GM23338 (cell line): ENCODE results near the gene AGMAT. TPM values are rescaled to one million over a fixed set of nuclear protein-coding genes. Genes with fewer than 3 reads are reported as not detected.
A peak's percentile ranks its signal among the peaks of the same experiment; 100 is the strongest.

Source experiments
- ATAC-seq: fragments of 200-7000 bp; cut with Tn5 transposase; 3 replicates; pipeline ENCODE4 v1.9.1; 2020
- DNase-seq: peaks from one replicate; pipeline ENCODE4 v3.0.0-alpha.2; 2015; ENCODE audit warnings: low spot score
- H2AFZ ChIP-seq: fragments of 200-600 bp; sonication (generic); 2 replicates; pipeline ENCODE4 v1.8.0; 2016; ENCODE audit warnings: antibody characterized with exemption, mild to moderate bottlenecking, moderate library complexity
- H3F3A ChIP-seq: fragments of 200-600 bp; sonication (generic); replicated peaks from 2 replicates; pipeline ENCODE4 v1.8.0; 2017; ENCODE audit warnings: antibody characterized with exemption, mixed run types, low read depth
- H3K27ac ChIP-seq: fragments of 200-600 bp; sonication (generic); 2 replicates; pipeline ENCODE4 v1.6.1; 2016; ENCODE audit warnings: low read depth
- H3K27me3 ChIP-seq: fragments of 200-600 bp; sonication (generic); 2 replicates; pipeline ENCODE4 v1.8.0; 2016; ENCODE audit warnings: mild to moderate bottlenecking, mixed run types, moderate library complexity; ENCODE audit not compliant: insufficient read depth
- H3K36me3 ChIP-seq: fragments of 200-600 bp; sonication (generic); 2 replicates; pipeline ENCODE4 v1.8.0; 2016; ENCODE audit warnings: mild to moderate bottlenecking; ENCODE audit not compliant: insufficient read depth
- H3K4me1 ChIP-seq: fragments of 200-600 bp; sonication (generic); 2 replicates; pipeline ENCODE4 v1.8.0; 2016; ENCODE audit warnings: mild to moderate bottlenecking, moderate library complexity; ENCODE audit not compliant: insufficient read depth
- H3K4me2 ChIP-seq: fragments of 200-600 bp; sonication (generic); 2 replicates; pipeline ENCODE4 v1.7.1; 2017; ENCODE audit warnings: mixed run types
- H3K4me3 ChIP-seq: fragments of 200-600 bp; sonication (generic); 2 replicates; pipeline ENCODE4 v1.6.1; 2016; ENCODE audit warnings: mixed run types
- H3K79me2 ChIP-seq: fragments of 200-600 bp; sonication (generic); replicated peaks from 2 replicates; pipeline ENCODE4 v1.8.0; 2017; ENCODE audit warnings: mild to moderate bottlenecking; ENCODE audit not compliant: insufficient read depth
- H3K9me2 ChIP-seq: fragments of 200-600 bp; sonication (generic); 2 replicates; pipeline ENCODE4 v1.8.0; 2017; ENCODE audit not compliant: insufficient read depth
- H4K20me1 ChIP-seq: fragments of 200-600 bp; sonication (generic); replicated peaks from 2 replicates; pipeline ENCODE4 v1.8.0; 2017; ENCODE audit warnings: mild to moderate bottlenecking; ENCODE audit not compliant: insufficient read depth
- H3K27ac Mint-ChIP-seq: 2 replicates; pipeline ENCODE4 v1.8.0; 2020; ENCODE audit warnings: inconsistent platforms, mild to moderate bottlenecking, moderate library complexity, mixed read lengths
- H3K27me3 Mint-ChIP-seq: 3 replicates; pipeline ENCODE4 v1.8.0; 2022; ENCODE audit warnings: low read depth, mild to moderate bottlenecking, moderate library complexity, mixed read lengths, inconsistent platforms; ENCODE audit not compliant: insufficient read depth, poor library complexity
- H3K36me3 Mint-ChIP-seq: 3 replicates; pipeline ENCODE4 v1.8.0; 2021; ENCODE audit warnings: low read depth, mild to moderate bottlenecking, inconsistent platforms, moderate library complexity, mixed read lengths
- H3K4me1 Mint-ChIP-seq: 3 replicates; pipeline ENCODE4 v1.8.0; 2020; ENCODE audit warnings: mild to moderate bottlenecking, inconsistent platforms, mixed read lengths
- H3K4me3 Mint-ChIP-seq: 3 replicates; pipeline ENCODE4 v1.8.0; 2021; ENCODE audit warnings: moderate library complexity, mild to moderate bottlenecking, inconsistent platforms, mixed read lengths
- H3K9me3 Mint-ChIP-seq: 3 replicates; pipeline ENCODE4 v1.8.0; 2020; ENCODE audit warnings: moderate library complexity, mild to moderate bottlenecking, inconsistent platforms, mixed read lengths
- EZH2phosphoT487 ChIP-seq: fragments of 200-600 bp; sonication (generic); IDR thresholded peaks from one replicate; pipeline ENCODE4 v1.8.1; 2018; ENCODE audit warnings: antibody characterized with exemption; ENCODE audit not compliant: unreplicated experiment
- JUNB ChIP-seq: IDR thresholded peaks from one replicate; pipeline ENCODE4 v1.6.1; 2016; ENCODE audit warnings: antibody characterized with exemption; ENCODE audit not compliant: unreplicated experiment
- STAT1 ChIP-seq: IDR thresholded peaks from one replicate; pipeline ENCODE4 v1.6.1; 2016; ENCODE audit warnings: antibody characterized with exemption; ENCODE audit not compliant: unreplicated experiment
- ZNF114 ChIP-seq: fragments of 250-450 bp; sonication (Bioruptor Pico); IDR thresholded peaks from 2 replicates; pipeline ENCODE4 v1.5.0; 2020; ENCODE audit warnings: mild to moderate bottlenecking, moderate library complexity
- polyA plus RNA-seq: library from polyadenylated mRNA; unstranded; fragments of >200 nt; fragmentation: Nextera tagmentation; extraction: Ambion mirVana; gene quantifications from 2 replicates; pipeline ENCODE4 v1.2.1, GENCODE V29; 2016
- total RNA-seq: library from RNA; depleted of rRNA; stranded (reverse); fragments of >200 nt; shearing (Covaris generic); gene quantifications from 2 replicates; pipeline ENCODE4 v1.2.3, GENCODE V29; 2014
- TF ChIP-seq, protein P1 (sequence below): fragments of 250-450 bp; sonication (Bioruptor Pico); IDR thresholded peaks from 2 replicates; pipeline ENCODE4 v1.5.0; 2020; ENCODE audit warnings: mild to moderate bottlenecking, moderate library complexity
- TF ChIP-seq, protein P2 (sequence below), 2 experiments: fragments of 200-600 bp in 1 of 2; sonication (generic) in 1 of 2; conservative IDR thresholded peaks; 2 replicates each; pipeline versions ENCODE4 v1.5.1 to v1.6.1; 2016 to 2017; ENCODE audit warnings: antibody characterized with exemption in 2 of 2, low read depth in 2 of 2, mild to moderate bottlenecking in 2 of 2, moderate library complexity in 1 of 2
- TF ChIP-seq, protein P3 (sequence below): IDR thresholded peaks from 2 replicates; pipeline ENCODE4 v1.6.1; 2016; ENCODE audit warnings: antibody characterized with exemption

The AGMAT gene
- total and polyA plus RNA-seq, 2 experiments from 2014 or later = 1.8 to 7.4 TPM

DNA sequence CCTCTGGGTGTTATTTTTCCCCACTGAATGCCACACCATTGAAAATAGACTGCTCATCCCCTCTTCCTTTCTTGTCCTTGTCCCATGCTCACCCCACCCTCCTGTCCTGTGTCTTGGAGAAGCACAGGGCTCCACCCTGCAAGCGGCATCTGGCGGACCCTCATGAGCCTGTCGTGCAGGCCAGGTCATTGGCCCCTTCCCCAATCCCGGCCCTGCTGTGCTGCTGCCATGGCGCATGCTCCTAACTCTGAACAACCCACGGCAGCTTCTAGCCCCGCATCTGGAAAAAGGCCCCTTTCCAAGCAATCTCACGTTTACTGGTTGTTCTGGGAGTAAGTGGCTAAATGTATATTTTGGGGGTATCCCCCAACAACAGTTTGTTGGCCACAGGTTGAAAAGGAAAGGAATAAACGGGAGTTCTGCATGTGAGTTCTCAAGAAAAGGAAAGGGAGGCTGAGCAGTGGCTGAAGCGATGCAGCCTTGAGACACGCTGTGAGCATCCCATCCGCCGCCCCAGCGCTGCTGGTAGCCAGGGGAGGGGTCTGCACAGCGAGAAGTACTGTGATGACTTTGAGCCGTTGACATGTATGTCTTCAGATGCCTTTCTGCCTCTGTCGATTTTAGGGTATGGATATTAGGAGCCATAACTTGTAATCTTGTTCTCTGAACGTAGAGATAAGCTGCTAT is 16.3 kb downstream of the AGMAT start (continued):
- TF ChIP-seq, protein P1, sequence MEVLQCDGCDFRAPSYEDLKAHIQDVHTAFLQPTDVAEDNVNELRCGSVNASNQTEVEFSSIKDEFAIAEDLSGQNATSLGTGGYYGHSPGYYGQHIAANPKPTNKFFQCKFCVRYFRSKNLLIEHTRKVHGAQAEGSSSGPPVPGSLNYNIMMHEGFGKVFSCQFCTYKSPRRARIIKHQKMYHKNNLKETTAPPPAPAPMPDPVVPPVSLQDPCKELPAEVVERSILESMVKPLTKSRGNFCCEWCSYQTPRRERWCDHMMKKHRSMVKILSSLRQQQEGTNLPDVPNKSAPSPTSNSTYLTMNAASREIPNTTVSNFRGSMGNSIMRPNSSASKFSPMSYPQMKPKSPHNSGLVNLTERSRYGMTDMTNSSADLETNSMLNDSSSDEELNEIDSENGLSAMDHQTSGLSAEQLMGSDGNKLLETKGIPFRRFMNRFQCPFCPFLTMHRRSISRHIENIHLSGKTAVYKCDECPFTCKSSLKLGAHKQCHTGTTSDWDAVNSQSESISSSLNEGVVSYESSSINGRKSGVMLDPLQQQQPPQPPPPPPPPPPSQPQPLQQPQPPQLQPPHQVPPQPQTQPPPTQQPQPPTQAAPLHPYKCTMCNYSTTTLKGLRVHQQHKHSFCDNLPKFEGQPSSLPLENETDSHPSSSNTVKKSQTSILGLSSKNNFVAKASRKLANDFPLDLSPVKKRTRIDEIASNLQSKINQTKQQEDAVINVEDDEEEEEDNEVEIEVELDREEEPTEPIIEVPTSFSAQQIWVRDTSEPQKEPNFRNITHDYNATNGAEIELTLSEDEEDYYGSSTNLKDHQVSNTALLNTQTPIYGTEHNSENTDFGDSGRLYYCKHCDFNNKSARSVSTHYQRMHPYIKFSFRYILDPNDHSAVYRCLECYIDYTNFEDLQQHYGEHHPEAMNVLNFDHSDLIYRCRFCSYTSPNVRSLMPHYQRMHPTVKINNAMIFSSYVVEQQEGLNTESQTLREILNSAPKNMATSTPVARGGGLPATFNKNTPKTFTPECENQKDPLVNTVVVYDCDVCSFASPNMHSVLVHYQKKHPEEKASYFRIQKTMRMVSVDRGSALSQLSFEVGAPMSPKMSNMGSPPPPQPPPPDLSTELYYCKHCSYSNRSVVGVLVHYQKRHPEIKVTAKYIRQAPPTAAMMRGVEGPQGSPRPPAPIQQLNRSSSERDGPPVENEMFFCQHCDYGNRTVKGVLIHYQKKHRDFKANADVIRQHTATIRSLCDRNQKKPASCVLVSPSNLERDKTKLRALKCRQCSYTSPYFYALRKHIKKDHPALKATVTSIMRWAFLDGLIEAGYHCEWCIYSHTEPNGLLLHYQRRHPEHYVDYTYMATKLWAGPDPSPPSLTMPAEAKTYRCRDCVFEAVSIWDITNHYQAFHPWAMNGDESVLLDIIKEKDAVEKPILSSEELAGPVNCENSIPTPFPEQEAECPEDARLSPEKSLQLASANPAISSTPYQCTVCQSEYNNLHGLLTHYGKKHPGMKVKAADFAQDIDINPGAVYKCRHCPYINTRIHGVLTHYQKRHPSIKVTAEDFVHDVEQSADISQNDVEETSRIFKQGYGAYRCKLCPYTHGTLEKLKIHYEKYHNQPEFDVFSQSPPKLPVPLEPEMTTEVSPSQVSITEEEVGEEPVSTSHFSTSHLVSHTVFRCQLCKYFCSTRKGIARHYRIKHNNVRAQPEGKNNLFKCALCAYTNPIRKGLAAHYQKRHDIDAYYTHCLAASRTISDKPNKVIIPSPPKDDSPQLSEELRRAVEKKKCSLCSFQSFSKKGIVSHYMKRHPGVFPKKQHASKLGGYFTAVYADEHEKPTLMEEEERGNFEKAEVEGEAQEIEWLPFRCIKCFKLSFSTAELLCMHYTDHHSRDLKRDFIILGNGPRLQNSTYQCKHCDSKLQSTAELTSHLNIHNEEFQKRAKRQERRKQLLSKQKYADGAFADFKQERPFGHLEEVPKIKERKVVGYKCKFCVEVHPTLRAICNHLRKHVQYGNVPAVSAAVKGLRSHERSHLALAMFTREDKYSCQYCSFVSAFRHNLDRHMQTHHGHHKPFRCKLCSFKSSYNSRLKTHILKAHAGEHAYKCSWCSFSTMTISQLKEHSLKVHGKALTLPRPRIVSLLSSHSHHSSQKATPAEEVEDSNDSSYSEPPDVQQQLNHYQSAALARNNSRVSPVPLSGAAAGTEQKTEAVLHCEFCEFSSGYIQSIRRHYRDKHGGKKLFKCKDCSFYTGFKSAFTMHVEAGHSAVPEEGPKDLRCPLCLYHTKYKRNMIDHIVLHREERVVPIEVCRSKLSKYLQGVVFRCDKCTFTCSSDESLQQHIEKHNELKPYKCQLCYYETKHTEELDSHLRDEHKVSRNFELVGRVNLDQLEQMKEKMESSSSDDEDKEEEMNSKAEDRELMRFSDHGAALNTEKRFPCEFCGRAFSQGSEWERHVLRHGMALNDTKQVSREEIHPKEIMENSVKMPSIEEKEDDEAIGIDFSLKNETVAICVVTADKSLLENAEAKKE = no peak
- TF ChIP-seq, protein P2, sequence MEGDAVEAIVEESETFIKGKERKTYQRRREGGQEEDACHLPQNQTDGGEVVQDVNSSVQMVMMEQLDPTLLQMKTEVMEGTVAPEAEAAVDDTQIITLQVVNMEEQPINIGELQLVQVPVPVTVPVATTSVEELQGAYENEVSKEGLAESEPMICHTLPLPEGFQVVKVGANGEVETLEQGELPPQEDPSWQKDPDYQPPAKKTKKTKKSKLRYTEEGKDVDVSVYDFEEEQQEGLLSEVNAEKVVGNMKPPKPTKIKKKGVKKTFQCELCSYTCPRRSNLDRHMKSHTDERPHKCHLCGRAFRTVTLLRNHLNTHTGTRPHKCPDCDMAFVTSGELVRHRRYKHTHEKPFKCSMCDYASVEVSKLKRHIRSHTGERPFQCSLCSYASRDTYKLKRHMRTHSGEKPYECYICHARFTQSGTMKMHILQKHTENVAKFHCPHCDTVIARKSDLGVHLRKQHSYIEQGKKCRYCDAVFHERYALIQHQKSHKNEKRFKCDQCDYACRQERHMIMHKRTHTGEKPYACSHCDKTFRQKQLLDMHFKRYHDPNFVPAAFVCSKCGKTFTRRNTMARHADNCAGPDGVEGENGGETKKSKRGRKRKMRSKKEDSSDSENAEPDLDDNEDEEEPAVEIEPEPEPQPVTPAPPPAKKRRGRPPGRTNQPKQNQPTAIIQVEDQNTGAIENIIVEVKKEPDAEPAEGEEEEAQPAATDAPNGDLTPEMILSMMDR (conservative IDR thresholded peaks at IDR 0.05; ENCODE audit: low read depth in 2 of 2) = no peak
- no peak for TF ChIP-seq ZNF114 (CRISPR knock-in tag)

DNA sequence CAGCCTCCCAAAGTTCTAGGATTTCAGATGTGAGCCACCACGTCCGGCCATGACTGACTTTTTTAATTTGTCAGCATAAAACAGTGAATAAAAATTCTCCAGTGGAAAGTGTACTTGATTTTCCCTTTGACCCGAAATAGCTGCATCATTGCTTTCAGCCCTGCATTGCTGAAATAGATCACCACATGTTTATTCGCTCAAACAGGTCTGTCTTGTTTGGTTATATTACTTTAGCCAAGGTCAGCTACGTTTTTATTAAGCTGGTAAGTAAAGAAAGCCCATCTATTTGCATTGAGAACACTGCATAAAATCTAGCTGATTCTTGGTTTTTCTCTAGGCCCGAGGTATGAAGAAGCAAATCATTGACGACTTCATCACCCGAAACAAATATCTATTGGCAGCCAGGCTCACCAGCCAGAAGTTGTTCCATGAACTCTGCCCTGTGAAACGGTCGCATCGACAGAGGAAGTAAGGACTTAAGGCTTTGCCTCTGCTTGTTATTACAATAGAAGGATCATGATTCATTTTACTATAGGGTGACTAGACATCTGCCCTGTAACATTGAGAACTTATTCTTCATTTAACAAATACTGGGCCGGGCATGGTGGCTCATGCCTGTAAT is 25.6 kb downstream of the AGMAT start:
- no peaks in the 10 kb centered on the region for H3K9me3 Mint-ChIP-seq
- Histone ChIP-seq H3K9me2 (no peaks in the 10 kb centered on the region), H3K4me1 (no peaks in the 10 kb centered on the region), H3K4me2 (no peak overlapping the region), H3K36me3 (peaks cover 10% of the 10 kb centered on the region), H3F3A (no peaks in the 10 kb centered on the region), H3K79me2 (no peaks in the 10 kb centered on the region), H3K27ac (peak overlapping the region; percentile 78; the same call in 1 of the 2 replicates), H3K27me3 (no peaks in the 10 kb centered on the region), H2AFZ (no peak overlapping the region), H4K20me1 (no peaks in the 10 kb centered on the region), H3K4me3 (no peak overlapping the region)
- H3K4me3 Mint-ChIP-seq = no peak overlapping the region
- peak overlapping the region; percentile 27; the same call in 1 of the 2 replicates for H3K27ac Mint-ChIP-seq
- peaks cover 4% of the 10 kb centered on the region for H3K27me3 Mint-ChIP-seq
- ATAC-seq (no peak), DNase-seq (no peak)
- peaks cover 34% of the 10 kb centered on the region for H3K36me3 Mint-ChIP-seq
- H3K4me1 Mint-ChIP-seq = no peaks in the 10 kb centered on the region
- TF ChIP-seq, protein P2 (conservative IDR thresholded peaks at IDR 0.05; ENCODE audit: low read depth in 2 of 2) = no peak
- TF ChIP-seq EZH2phosphoT487 = no peak
- no peak for TF ChIP-seq STAT1
- TF ChIP-seq ZNF114 (CRISPR knock-in tag) = no peak
- no peak for TF ChIP-seq JUNB
- TF ChIP-seq, protein P3, sequence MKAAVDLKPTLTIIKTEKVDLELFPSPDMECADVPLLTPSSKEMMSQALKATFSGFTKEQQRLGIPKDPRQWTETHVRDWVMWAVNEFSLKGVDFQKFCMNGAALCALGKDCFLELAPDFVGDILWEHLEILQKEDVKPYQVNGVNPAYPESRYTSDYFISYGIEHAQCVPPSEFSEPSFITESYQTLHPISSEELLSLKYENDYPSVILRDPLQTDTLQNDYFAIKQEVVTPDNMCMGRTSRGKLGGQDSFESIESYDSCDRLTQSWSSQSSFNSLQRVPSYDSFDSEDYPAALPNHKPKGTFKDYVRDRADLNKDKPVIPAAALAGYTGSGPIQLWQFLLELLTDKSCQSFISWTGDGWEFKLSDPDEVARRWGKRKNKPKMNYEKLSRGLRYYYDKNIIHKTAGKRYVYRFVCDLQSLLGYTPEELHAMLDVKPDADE = no peak
